Activated naive CD8-positive, alpha-beta T cell treated with anti-CD3 and anti-CD28 coated beads, Interleukin-2, amount 50 U/mL, for 24 hours (primary cell): ENCODE data around the gene CREG2.
A peak's percentile ranks its signal among the peaks of the same experiment; 100 is the strongest.

Experiments used
- ATAC-seq: fragments of 150-1000 bp; cut with Tn5 transposase; one replicate; pipeline ENCODE4 v1.10.0; 2021
- DNase-seq: peaks from one replicate; pipeline ENCODE4 v3.0.0; 2021
- H3K27ac Mint-ChIP-seq: one replicate; pipeline ENCODE4 v1.8.0; 2021; ENCODE audit warnings: mild to moderate bottlenecking, mixed read lengths
- H3K27me3 Mint-ChIP-seq: one replicate; pipeline ENCODE4 v1.8.0; 2021; ENCODE audit warnings: mixed read lengths
- H3K36me3 Mint-ChIP-seq: one replicate; pipeline ENCODE4 v1.8.0; 2021; ENCODE audit warnings: low read depth, mixed read lengths
- H3K4me1 Mint-ChIP-seq: one replicate; pipeline ENCODE4 v1.8.0; 2021; ENCODE audit warnings: mixed read lengths
- H3K4me3 Mint-ChIP-seq: one replicate; pipeline ENCODE4 v1.8.0; 2021; ENCODE audit warnings: mild to moderate bottlenecking, moderate library complexity, mixed read lengths
- H3K9me3 Mint-ChIP-seq: one replicate; pipeline ENCODE4 v1.8.0; 2021; ENCODE audit warnings: mixed read lengths

CREG2 gene

GRCh38 chr2:101387151-101387834 lies at the start of gene CREG2:
Gene CREG2 (minus strand): TSS chr2:101387503. CDS start chr2:101387457, 46 bp downstream.
- Mint-ChIP-seq H3K9me3 (no peaks in the 10 kb centered on the region), H3K36me3 (no peaks in the 10 kb centered on the region), H3K27ac (no peak within 1 kb of the TSS), H3K4me3 (peak within 1 kb of the TSS; percentile 54), H3K27me3 (peaks cover 59% of the 10 kb centered on the region), H3K4me1 (peaks cover 12% of the 10 kb centered on the region)
- DNase-seq (peak; percentile 65), ATAC-seq (peak; percentile 74)

- no peak for DNase-seq
- Mint-ChIP-seq H3K27me3 (no peaks in the 10 kb centered on the region), H3K27ac (no peak overlapping the region), H3K9me3 (no peaks in the 10 kb centered on the region), H3K4me3 (no peak overlapping the region), H3K36me3 (no peaks in the 10 kb centered on the region), H3K4me1 (peaks cover 2% of the 10 kb centered on the region)
- ATAC-seq: no peak
Observed at GRCh38 chr2:101435001-101435862, 47.9 kb upstream of the CREG2 start.

GRCh38 chr2:101433465-101433864 lies 46.2 kb upstream of the CREG2 start:
- Mint-ChIP-seq H3K4me3 (no peak overlapping the region), H3K36me3 (no peaks in the 10 kb centered on the region), H3K27ac (no peak overlapping the region), H3K27me3 (no peaks in the 10 kb centered on the region), H3K9me3 (no peaks in the 10 kb centered on the region), H3K4me1 (no peaks in the 10 kb centered on the region)
- ATAC-seq (no peak), DNase-seq (no peak)

- H3K9me3 Mint-ChIP-seq: no peaks in the 10 kb centered on the region
- no peak overlapping the region for H3K4me3 Mint-ChIP-seq
- no peaks in the 10 kb centered on the region for H3K27me3 Mint-ChIP-seq
- peak; percentile 36 for ATAC-seq
- H3K36me3 Mint-ChIP-seq: no peaks in the 10 kb centered on the region
- no peak for DNase-seq
- H3K4me1 Mint-ChIP-seq: no peaks in the 10 kb centered on the region
- no peak overlapping the region for H3K27ac Mint-ChIP-seq
Observed at GRCh38 chr2:101432411-101433181, 45.3 kb upstream of the CREG2 start.

GRCh38 chr2:101431486-101431885 lies 44.2 kb upstream of the CREG2 start:
- DNase-seq (no peak), ATAC-seq (no peak)
- Mint-ChIP-seq H3K36me3 (no peaks in the 10 kb centered on the region), H3K9me3 (no peaks in the 10 kb centered on the region), H3K4me1 (no peaks in the 10 kb centered on the region), H3K27ac (no peak overlapping the region), H3K4me3 (no peak overlapping the region), H3K27me3 (no peaks in the 10 kb centered on the region)

- ATAC-seq (no peak), DNase-seq (no peak)
- H3K4me3 Mint-ChIP-seq: no peak overlapping the region
- H3K27me3 Mint-ChIP-seq: no peaks in the 10 kb centered on the region
- no peaks in the 10 kb centered on the region for H3K36me3 Mint-ChIP-seq
- H3K4me1 Mint-ChIP-seq: no peaks in the 10 kb centered on the region
- H3K27ac Mint-ChIP-seq: no peak overlapping the region
- H3K9me3 Mint-ChIP-seq: no peaks in the 10 kb centered on the region
Observed at GRCh38 chr2:101430156-101430555, 42.9 kb upstream of the CREG2 start.

GRCh38 chr2:101429453-101429852 lies 42.1 kb upstream of the CREG2 start:
- no peaks in the 10 kb centered on the region for H3K36me3 Mint-ChIP-seq
- no peaks in the 10 kb centered on the region for H3K27me3 Mint-ChIP-seq
- ATAC-seq: no peak
- DNase-seq: no peak
- no peaks in the 10 kb centered on the region for H3K9me3 Mint-ChIP-seq
- H3K27ac Mint-ChIP-seq: no peak overlapping the region
- H3K4me3 Mint-ChIP-seq: no peak overlapping the region
- no peaks in the 10 kb centered on the region for H3K4me1 Mint-ChIP-seq

GRCh38 chr2:101428422-101429176 lies 41.3 kb upstream of the CREG2 start:
- DNase-seq (no peak), ATAC-seq (no peak)
- Mint-ChIP-seq H3K27me3 (no peaks in the 10 kb centered on the region), H3K27ac (no peak overlapping the region), H3K4me3 (no peak overlapping the region), H3K4me1 (no peaks in the 10 kb centered on the region), H3K9me3 (no peaks in the 10 kb centered on the region), H3K36me3 (no peaks in the 10 kb centered on the region)

GRCh38 chr2:101427743-101428142 lies 40.4 kb upstream of the CREG2 start:
- Mint-ChIP-seq H3K4me1 (no peaks in the 10 kb centered on the region), H3K27ac (no peak overlapping the region)

GRCh38 chr2:101427240-101427639 lies 39.9 kb upstream of the CREG2 start:
- Mint-ChIP-seq H3K36me3 (no peaks in the 10 kb centered on the region), H3K27ac (no peak overlapping the region), H3K9me3 (no peaks in the 10 kb centered on the region), H3K4me3 (no peak overlapping the region), H3K4me1 (no peaks in the 10 kb centered on the region), H3K27me3 (no peaks in the 10 kb centered on the region)
- no peak for ATAC-seq
- DNase-seq: no peak

More at GRCh38 chr2:101427743-101428142, 40.4 kb upstream of the CREG2 start:
- ATAC-seq: no peak
- no peak for DNase-seq
- Mint-ChIP-seq H3K9me3 (no peaks in the 10 kb centered on the region), H3K27me3 (no peaks in the 10 kb centered on the region), H3K4me3 (no peak overlapping the region), H3K36me3 (no peaks in the 10 kb centered on the region)

GRCh38 chr2:101426822-101427221 lies 39.5 kb upstream of the CREG2 start:
- no peak for ATAC-seq
- H3K4me1 Mint-ChIP-seq: no peaks in the 10 kb centered on the region
- no peaks in the 10 kb centered on the region for H3K27me3 Mint-ChIP-seq
- DNase-seq: no peak
- H3K27ac Mint-ChIP-seq: no peak overlapping the region
- H3K4me3 Mint-ChIP-seq: no peak overlapping the region
- H3K36me3 Mint-ChIP-seq: no peaks in the 10 kb centered on the region
- H3K9me3 Mint-ChIP-seq: no peaks in the 10 kb centered on the region

- no peaks in the 10 kb centered on the region for H3K4me1 Mint-ChIP-seq
- DNase-seq (no peak), ATAC-seq (no peak)
- no peak overlapping the region for H3K27ac Mint-ChIP-seq
- no peak overlapping the region for H3K4me3 Mint-ChIP-seq
- no peaks in the 10 kb centered on the region for H3K9me3 Mint-ChIP-seq
- no peaks in the 10 kb centered on the region for H3K36me3 Mint-ChIP-seq
- H3K27me3 Mint-ChIP-seq: no peaks in the 10 kb centered on the region
Observed at GRCh38 chr2:101420623-101421022, 33.3 kb upstream of the CREG2 start.

GRCh38 chr2:101419096-101419663 lies 31.9 kb upstream of the CREG2 start:
- no peak overlapping the region for H3K4me3 Mint-ChIP-seq
- H3K27me3 Mint-ChIP-seq: no peaks in the 10 kb centered on the region
- H3K4me1 Mint-ChIP-seq: no peaks in the 10 kb centered on the region
- peak; percentile 47 for DNase-seq
- no peaks in the 10 kb centered on the region for H3K36me3 Mint-ChIP-seq
- H3K27ac Mint-ChIP-seq: no peak overlapping the region
- H3K9me3 Mint-ChIP-seq: no peaks in the 10 kb centered on the region
- ATAC-seq: peak; percentile 82
